GM10266 (cell line): ENCODE results near the gene ACOX3.
"Not testable (repeated sequence)": the region's sequence is repeated elsewhere in the genome, so short reads cannot be mapped to it uniquely, and the experiment has no call there.

ENCODE experiments used
- DNase-seq: peaks from one replicate; pipeline ENCODE4 v3.0.0; 2012; ENCODE audit errors: extremely low spot score
- TF ChIP-seq, protein P1 (sequence below): IDR thresholded peaks from 2 replicates; pipeline ENCODE4 v1.5.1; 2012; ENCODE audit warnings: mild to moderate bottlenecking, low read depth; ENCODE audit not compliant: control insufficient read depth, insufficient read depth; ENCODE audit errors: missing control alignments

Gene ACOX3

DNA sequence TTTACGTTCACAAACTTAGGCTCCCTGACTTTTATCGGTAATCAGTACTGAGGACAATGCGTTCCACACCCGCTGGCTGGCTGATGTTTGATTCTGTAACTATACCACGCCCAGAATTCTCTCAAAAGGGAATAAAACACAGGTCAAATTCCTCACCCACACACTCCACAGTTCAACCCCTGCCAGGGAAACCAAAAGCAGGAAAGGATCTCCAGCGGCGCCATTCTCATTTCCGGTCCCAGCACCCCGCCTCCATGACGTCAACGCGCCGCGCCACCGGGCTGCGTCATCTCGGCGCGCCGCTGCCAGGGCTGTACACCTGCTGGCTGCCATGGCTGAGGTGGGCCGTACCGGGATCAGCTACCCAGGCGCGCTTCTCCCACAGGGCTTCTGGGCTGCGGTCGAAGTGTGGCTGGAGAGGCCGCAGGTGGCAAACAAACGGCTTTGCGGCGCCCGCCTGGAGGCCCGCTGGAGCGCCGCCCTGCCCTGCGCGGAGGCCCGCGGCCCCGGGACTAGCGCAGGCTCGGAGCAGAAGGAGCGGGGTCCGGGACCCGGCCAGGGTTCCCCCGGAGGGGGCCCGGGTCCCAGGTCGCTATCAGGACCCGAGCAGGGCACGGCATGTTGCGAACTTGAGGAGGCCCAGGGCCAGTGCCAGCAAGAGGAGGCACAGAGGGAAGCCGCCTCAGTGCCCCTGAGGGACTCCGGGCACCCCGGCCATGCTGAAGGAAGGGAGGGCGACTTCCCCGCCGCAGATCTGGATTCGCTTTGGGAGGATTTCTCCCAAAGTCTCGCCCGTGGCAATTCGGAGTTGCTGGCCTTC, at the start of gene ACOX3, which contains the start of gene TRMT44:
Gene ACOX3, minus strand, starts transcription at position 232 of the 820 bp plus-strand sequence. CDS start 24,202 bp downstream, outside the sequence.
Gene TRMT44, plus strand, starts transcription at position 286 of the 820 bp plus-strand sequence. Its CDS starts 46 bp downstream, at position 332.
- TF ChIP-seq, protein P1, sequence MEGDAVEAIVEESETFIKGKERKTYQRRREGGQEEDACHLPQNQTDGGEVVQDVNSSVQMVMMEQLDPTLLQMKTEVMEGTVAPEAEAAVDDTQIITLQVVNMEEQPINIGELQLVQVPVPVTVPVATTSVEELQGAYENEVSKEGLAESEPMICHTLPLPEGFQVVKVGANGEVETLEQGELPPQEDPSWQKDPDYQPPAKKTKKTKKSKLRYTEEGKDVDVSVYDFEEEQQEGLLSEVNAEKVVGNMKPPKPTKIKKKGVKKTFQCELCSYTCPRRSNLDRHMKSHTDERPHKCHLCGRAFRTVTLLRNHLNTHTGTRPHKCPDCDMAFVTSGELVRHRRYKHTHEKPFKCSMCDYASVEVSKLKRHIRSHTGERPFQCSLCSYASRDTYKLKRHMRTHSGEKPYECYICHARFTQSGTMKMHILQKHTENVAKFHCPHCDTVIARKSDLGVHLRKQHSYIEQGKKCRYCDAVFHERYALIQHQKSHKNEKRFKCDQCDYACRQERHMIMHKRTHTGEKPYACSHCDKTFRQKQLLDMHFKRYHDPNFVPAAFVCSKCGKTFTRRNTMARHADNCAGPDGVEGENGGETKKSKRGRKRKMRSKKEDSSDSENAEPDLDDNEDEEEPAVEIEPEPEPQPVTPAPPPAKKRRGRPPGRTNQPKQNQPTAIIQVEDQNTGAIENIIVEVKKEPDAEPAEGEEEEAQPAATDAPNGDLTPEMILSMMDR, result no peak
- DNase-seq, result peak; percentile 91

DNA sequence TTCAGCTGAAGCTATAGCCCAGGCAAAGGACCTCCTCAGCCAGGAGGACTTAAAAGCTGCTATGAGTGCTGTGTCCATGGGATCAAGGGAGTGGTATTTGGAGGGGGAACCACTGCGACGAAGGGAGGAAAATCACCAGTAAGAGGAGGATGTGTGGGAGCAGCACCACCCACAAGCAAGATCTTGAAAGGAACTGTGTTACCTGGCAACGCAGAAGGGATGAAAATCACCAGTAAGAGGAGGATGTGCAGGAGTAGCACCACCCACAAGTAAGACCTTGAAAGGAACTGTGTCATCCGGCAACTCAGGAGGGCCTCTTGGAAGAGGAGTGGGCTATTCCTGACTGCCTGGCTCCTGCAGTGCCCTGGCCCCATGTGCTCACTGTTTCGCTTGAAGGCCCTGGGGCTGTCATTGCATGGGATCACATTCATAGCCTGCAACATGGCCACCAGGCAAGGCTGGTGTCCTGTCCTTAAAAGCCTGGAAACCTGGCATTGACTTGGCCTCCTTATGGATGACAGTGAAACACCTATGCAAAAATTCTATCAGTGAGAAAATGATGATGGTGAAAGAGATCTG, 48.4 kb upstream of the ACOX3 start:
- TF ChIP-seq, protein P1, result no peak
- DNase-seq, result no peak

DNA sequence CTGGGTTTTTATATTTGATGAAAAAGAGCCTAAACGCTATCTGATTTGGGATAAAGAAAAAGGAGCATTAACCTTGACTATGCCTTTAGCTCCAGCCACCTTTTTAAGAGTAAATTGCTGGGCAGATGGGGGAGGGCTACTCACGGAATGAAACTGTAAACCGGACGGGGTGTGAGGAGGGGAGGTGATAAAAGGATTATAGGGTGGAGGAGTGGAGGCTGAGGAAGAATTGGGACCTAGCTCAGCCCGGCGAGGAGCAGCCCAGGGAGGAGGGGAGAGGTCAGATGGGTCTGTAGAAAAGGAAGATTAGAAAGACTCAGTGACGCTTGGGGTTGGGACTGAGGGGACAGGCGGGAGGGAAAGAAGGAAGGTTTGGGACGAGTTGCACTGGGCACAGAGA, 46.1 kb upstream of the ACOX3 start:
- not testable (repeated sequence) for DNase-seq

DNA sequence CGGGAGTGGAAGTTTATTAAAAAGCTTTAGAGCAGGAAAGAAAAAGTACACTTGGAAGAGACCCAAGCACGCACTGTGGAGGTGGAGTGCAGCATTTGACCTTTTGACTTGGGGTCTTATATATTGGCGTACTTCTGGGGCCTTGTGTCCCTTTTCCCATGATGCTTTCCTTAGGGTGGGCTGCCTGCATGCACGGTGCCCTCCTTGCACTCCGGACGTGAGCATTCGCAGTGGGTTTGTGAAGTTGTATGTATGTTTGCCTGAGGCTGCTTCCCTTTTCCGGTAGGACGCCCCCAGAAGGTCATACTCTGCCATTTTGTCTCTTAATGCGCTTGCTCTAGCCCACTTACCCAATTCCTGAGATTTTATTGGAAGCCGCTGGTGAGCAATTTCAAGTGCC, 39.7 kb upstream of the ACOX3 start:
- TF ChIP-seq, protein P1, result no peak
- no peak for DNase-seq

DNA sequence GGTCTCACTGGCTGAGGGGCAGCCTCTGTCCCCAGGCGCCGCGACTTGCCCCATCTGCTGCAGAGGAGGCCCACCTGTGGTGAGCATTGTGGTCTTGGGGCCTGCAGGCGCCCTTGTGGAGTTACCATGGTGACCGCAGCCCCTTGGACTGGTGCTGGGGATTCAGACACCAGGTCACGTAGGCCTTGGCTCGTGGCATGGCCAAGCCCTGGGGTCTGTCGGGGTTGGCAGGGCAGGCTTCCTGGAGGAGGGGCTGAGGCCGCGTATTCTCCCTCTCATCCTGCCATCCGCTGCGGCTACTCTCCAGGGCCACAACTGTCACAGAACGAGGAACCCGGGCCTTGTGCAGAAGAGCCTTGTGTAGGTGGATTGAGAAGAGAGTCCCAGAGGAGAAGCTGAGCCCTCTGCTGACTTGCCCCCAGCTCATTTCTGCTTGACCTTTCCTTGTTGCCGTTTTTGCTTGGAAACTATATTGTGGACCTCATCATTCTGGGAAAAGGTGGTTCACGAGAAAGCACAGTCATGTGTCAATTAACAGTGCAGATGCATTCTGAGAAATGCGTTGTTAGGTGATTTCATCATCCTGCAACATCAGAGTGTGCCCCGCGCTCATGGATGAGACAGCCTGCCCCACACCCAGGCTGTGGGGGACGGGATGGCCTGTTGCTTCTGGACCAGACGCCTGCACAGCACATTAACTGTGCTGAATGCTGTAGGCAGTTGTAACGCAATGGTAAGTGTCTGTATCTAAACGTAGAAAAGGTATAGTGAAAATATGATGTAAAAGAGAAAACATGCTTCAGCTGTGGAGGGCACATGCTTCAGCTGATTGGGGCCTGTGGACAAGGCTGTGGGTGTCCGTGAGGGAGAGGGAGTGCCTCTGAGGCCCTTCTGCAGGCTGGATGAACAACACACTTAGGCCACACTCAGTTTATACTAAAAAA, 38.5 kb upstream of the ACOX3 start:
- TF ChIP-seq, protein P1, result no peak

DNA sequence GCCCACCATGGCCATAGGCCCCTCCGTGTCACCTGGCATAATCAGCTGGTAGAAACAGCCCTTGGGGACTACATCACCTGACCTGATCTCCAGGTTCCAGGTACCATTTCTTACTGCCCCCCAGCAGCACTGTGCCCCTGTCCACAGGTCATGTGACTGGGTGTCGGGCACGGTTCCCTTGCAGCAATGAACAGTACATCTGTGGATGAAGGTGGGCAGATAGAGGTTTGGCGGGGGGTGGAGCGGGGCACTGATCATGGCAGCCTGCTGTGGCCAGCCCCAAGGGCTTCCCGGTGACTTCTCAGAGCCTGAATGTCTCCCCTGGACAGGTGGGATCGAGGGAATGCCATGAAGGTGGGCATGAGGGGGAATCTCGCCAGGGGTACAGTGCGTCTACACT, 37.8 kb upstream of the ACOX3 start:
- no peak for DNase-seq
- TF ChIP-seq, protein P1, result no peak

More for the DNA sequence above, 38.5 kb upstream of the ACOX3 start:
- DNase-seq, result no peak

DNA sequence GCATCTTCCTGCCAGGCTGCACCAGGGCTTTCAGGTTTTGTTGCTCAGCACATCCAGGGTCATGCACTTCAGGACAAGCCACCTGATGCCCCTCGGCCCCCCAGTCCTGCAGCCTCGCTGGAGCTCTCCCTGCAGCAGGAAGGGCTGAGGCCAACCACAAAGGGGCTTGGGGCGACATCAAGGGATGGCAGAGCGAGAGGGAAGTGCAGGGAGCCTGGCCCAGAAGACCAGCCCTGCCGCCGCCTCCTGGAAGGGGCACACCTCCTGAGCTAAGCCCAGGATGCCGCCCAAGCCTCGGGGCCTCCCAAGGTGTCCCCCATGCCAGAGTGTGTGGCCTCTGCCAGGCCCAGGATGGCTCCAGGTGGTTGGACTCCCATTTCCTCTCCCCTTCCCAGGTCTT, 37.2 kb upstream of the ACOX3 start:
- no peak for DNase-seq
- TF ChIP-seq, protein P1, result no peak
